ENCODE measurements around the gene HIVEP2.

Gene HIVEP2

DNA sequence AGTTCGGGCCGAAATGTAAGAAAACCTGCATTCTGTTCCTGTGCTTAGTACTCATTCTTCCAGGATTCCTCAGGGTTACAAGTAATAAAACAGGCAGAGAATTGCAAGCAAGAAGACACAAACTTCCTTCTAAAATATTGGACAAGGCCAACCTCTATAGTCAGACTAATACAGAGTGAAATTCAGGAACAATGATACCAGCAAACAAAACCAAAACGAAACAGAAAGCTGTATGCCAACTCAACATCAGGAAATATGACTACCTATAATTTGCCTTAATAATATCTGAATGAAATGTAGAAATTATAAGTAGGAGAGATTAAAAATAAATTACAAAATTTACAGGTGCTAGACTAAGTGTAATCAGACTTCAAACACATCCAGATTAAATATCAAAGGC is 238.8 kb downstream of the HIVEP2 start:
- no peak for DNase-seq

DNA sequence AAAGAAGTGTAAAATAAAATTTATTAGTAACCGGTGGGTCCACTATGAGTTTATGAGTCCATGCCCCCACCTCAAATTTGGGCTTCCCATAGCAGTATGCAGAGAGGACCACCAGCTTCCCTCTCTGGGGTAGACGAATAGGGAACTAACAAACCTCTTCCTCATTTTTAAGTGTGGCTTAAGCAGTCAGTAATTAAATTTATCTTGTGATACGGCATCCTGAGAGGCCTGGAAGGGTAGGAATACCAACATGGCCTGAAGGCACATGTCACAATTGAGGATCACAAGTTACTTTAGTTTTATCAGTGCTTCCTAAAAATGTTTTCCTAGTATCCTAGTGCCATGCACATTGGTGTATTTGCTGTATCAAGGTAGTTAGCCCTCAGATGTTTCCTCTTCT is 239.9 kb downstream of the HIVEP2 start:
- peak in 1 of 51 donors; percentile 7 for DNase-seq

GRCh38 chr6:142702501-142703460 is 242.2 kb downstream of the HIVEP2 start:
- DNase-seq: peak in 35 of 51 donors; percentile 7 to 75 (median 29)

Data from hypothalamus (tissue), 51 donors.